Measurements from ENCODE around the gene COTL1.

COTL1 gene

GRCh38 chr16:84617041-84617790 is 662 bp downstream of the COTL1 start:
- no peak for TF ChIP-seq JUND (IDR thresholded peaks at IDR 0.05; ENCODE audit: low read depth)
- peak; percentile 45 to 47 for DNase-seq (ENCODE audit: low read depth in 1 of 2, low spot score in 1 of 2)
- in situ Hi-C loops (cut with HindIII; ENCODE audit: low pct_unique_long_range_greater_than_20kb, low sequenced_read_pairs) = no loop called here

- no peak for DNase-seq (ENCODE audit: low read depth in 1 of 2, low spot score in 1 of 2)
- no peak for TF ChIP-seq JUND (IDR thresholded peaks at IDR 0.05; ENCODE audit: low read depth)
- in situ Hi-C loops (cut with HindIII; ENCODE audit: low pct_unique_long_range_greater_than_20kb, low sequenced_read_pairs) = no loop called here
These were observed 1.4 kb downstream of the COTL1 start for GRCh38 chr16:84616515-84616914.

- in situ Hi-C loops (cut with HindIII; ENCODE audit: low pct_unique_long_range_greater_than_20kb, low sequenced_read_pairs) = no loop called here
- no peak for TF ChIP-seq JUND (IDR thresholded peaks at IDR 0.05; ENCODE audit: low read depth)
- no peak for DNase-seq (ENCODE audit: low read depth in 1 of 2, low spot score in 1 of 2)
These were observed 2.7 kb downstream of the COTL1 start for GRCh38 chr16:84614968-84615813.

GRCh38 chr16:84614623-84614967 is 3.3 kb downstream of the COTL1 start:
- TF ChIP-seq JUND (IDR thresholded peaks at IDR 0.05; ENCODE audit: low read depth) = no peak
- no peak for DNase-seq (ENCODE audit: low read depth in 1 of 2, low spot score in 1 of 2)
- in situ Hi-C loops (cut with HindIII; ENCODE audit: low pct_unique_long_range_greater_than_20kb, low sequenced_read_pairs) = no loop called here

GRCh38 chr16:84614073-84614459 is 3.8 kb downstream of the COTL1 start:
- TF ChIP-seq JUND (IDR thresholded peaks at IDR 0.05; ENCODE audit: low read depth) = no peak
- no peak for DNase-seq (ENCODE audit: low read depth in 1 of 2, low spot score in 1 of 2)
- in situ Hi-C loops (cut with HindIII; ENCODE audit: low pct_unique_long_range_greater_than_20kb, low sequenced_read_pairs) = no loop called here

GRCh38 chr16:84613408-84614072 is 4.3 kb downstream of the COTL1 start:
- DNase-seq (ENCODE audit: low read depth in 1 of 2, low spot score in 1 of 2) = no peak
- no peak for TF ChIP-seq JUND (IDR thresholded peaks at IDR 0.05; ENCODE audit: low read depth)
- in situ Hi-C loops (cut with HindIII; ENCODE audit: low pct_unique_long_range_greater_than_20kb, low sequenced_read_pairs) = no loop called here

GRCh38 chr16:84612686-84613085 is 5.2 kb downstream of the COTL1 start:
- no peak for DNase-seq (ENCODE audit: low read depth in 1 of 2, low spot score in 1 of 2)
- TF ChIP-seq JUND (IDR thresholded peaks at IDR 0.05; ENCODE audit: low read depth) = no peak
- in situ Hi-C loops (cut with HindIII; ENCODE audit: low pct_unique_long_range_greater_than_20kb, low sequenced_read_pairs) = no loop called here

GRCh38 chr16:84611041-84611440 is 6.8 kb downstream of the COTL1 start:
- in situ Hi-C loops (cut with HindIII; ENCODE audit: low pct_unique_long_range_greater_than_20kb, low sequenced_read_pairs) = no loop called here
- TF ChIP-seq JUND (IDR thresholded peaks at IDR 0.05; ENCODE audit: low read depth) = no peak

GRCh38 chr16:84610376-84610775 is 7.5 kb downstream of the COTL1 start:
- DNase-seq (ENCODE audit: low read depth in 1 of 2, low spot score in 1 of 2) = no peak
- in situ Hi-C loops (cut with HindIII; ENCODE audit: low pct_unique_long_range_greater_than_20kb, low sequenced_read_pairs) = no loop called here
- TF ChIP-seq JUND (IDR thresholded peaks at IDR 0.05; ENCODE audit: low read depth) = no peak

More at GRCh38 chr16:84611041-84611440, 6.8 kb downstream of the COTL1 start:
- DNase-seq (ENCODE audit: low read depth in 1 of 2, low spot score in 1 of 2) = no peak

- DNase-seq (ENCODE audit: low read depth in 1 of 2, low spot score in 1 of 2) = no peak
- no peak for TF ChIP-seq JUND (IDR thresholded peaks at IDR 0.05; ENCODE audit: low read depth)
- in situ Hi-C loops (cut with HindIII; ENCODE audit: low pct_unique_long_range_greater_than_20kb, low sequenced_read_pairs) = no loop called here
These were observed 8.2 kb downstream of the COTL1 start for GRCh38 chr16:84609563-84610177.

GRCh38 chr16:84608282-84608681 is 9.6 kb downstream of the COTL1 start:
- DNase-seq (ENCODE audit: low read depth in 1 of 2, low spot score in 1 of 2) = no peak
- TF ChIP-seq JUND (IDR thresholded peaks at IDR 0.05; ENCODE audit: low read depth) = no peak

GRCh38 chr16:84607694-84608093 is 10.2 kb downstream of the COTL1 start:
- DNase-seq (ENCODE audit: low read depth in 1 of 2, low spot score in 1 of 2) = no peak
- in situ Hi-C loops (cut with HindIII; ENCODE audit: low pct_unique_long_range_greater_than_20kb, low sequenced_read_pairs) = no loop called here
- no peak for TF ChIP-seq JUND (IDR thresholded peaks at IDR 0.05; ENCODE audit: low read depth)

More at GRCh38 chr16:84608282-84608681, 9.6 kb downstream of the COTL1 start:
- in situ Hi-C loops (cut with HindIII; ENCODE audit: low pct_unique_long_range_greater_than_20kb, low sequenced_read_pairs) = no loop called here
